Liver (tissue), 3 donors: ENCODE data around the gene ZNF580.

Experiments used
- CTCF ChIP-seq: fragments of 150-350 bp; IDR thresholded peaks from 2 replicates; pipeline ENCODE4 v1.5.1; 2017; ENCODE audit warnings: improper control_type of control experiment, low read depth, low read length; ENCODE audit not compliant: missing input control
- EGR1 ChIP-seq, 2 donors: IDR thresholded peaks; 2 replicates each; pipeline ENCODE4 v1.6.1; 2016 to 2018; ENCODE audit warnings: antibody characterized with exemption in 2 of 2, low read depth in 2 of 2
- JUND ChIP-seq, 2 donors: IDR thresholded peaks; 2 replicates each; pipeline ENCODE4 v1.6.1; 2016; ENCODE audit warnings: antibody characterized with exemption in 2 of 2
- TAF1 ChIP-seq: conservative IDR thresholded peaks from 2 replicates; pipeline ENCODE4 v1.6.1; 2016; ENCODE audit warnings: antibody characterized with exemption, mild to moderate bottlenecking
- donor health status: healthy.
- donor health status: healthy.

- TF ChIP-seq CTCF (no peak), TAF1 (no peak), EGR1 (IDR thresholded peaks at IDR 0.05; ENCODE audit: low read depth in 2 of 2) (no peak), JUND (IDR thresholded peaks at IDR 0.05) (no peak)
Observed at GRCh38 chr19:55658846-55659459, 18.2 kb downstream of the ZNF580 start.
